HepG2 (cell line): ENCODE results near the gene MIDN. TPM values are rescaled to one million over a fixed set of nuclear protein-coding genes. Genes with fewer than 3 reads are reported as not detected.
A peak's percentile ranks its signal among the peaks of the same experiment; 100 is the strongest.

Experiments used
- ATAC-seq: fragments of 200-7000 bp; cut with Tn5 transposase; 3 replicates; pipeline ENCODE4 v1.9.1; 2020; ENCODE audit warnings: mild to moderate bottlenecking, moderate library complexity
- BruUV-seq: library from RNA; stranded (reverse); fragments of 400-500 nt; replicated peaks from 2 replicates; lab custom pipeline; 2021; lab: Mats Ljungman, UMichigan
- CTCF ChIA-PET: fragments of 300-600 bp; formaldehyde crosslinking; extraction: SDS; loops from one replicate; lab custom pipeline; 2021; ENCODE audit warnings: low total read pairs, inconsistent platforms, low intra/inter-chr PET ratio; lab: Yijun Ruan, JAX
- POLR2A ChIA-PET: fragments of 350-600 bp; sonication (Branson Sonifier 250); formaldehyde crosslinking; loops from one replicate; lab custom pipeline; 2020; ENCODE audit warnings: antibody characterized with exemption, inconsistent platforms; lab: Yijun Ruan, JAX
- DNase-seq: peaks from one replicate; pipeline ENCODE4 v3.0.0-alpha.2; 2015; ENCODE audit warnings: low spot score
- FAIRE-seq: peaks from 3 replicates; lab custom pipeline; 2011; peaks lifted over from hg19 to GRCh38; lab: Jason Lieb, UNC
- H2AFZ ChIP-seq: one replicate; pipeline ENCODE4 v1.6.1; 2011; ENCODE audit warnings: low read length, inconsistent platforms
- H3K27ac ChIP-seq: fragments of 300-600 bp; 3 replicates; pipeline ENCODE4 v1.8.0; 2011; ENCODE audit warnings: mixed run types, mild to moderate bottlenecking, mixed read lengths, low read length, inconsistent platforms; ENCODE audit not compliant: insufficient read depth; ENCODE audit errors: extremely low read length
- H3K27me3 ChIP-seq, 2 experiments: fragments of 200-600 bp in 1 of 2; 2 replicates in 1 of 2; 3 replicates in 1 of 2; pipeline versions ENCODE4 v1.6.0 to v1.8.0; 2011; ENCODE audit warnings: low read length in 2 of 2, mild to moderate bottlenecking in 2 of 2, moderate library complexity in 2 of 2, inconsistent platforms in 1 of 2; ENCODE audit not compliant: insufficient read depth in 2 of 2, control insufficient read depth in 1 of 2
- H3K36me3 ChIP-seq, 2 experiments: fragments of 200-600 bp in 1 of 2; replicated peaks in 1 of 2; 2 replicates in 1 of 2; 3 replicates in 1 of 2; pipeline versions ENCODE4 v1.5.1 to v1.8.0; 2011; ENCODE audit warnings: low read length in 2 of 2, inconsistent platforms in 1 of 2; ENCODE audit not compliant: insufficient read depth in 2 of 2, control insufficient read depth in 1 of 2
- H3K4me1 ChIP-seq: 2 replicates; pipeline ENCODE4 v1.5.1; 2012; ENCODE audit warnings: low read length, inconsistent platforms; ENCODE audit not compliant: insufficient read depth
- H3K4me2 ChIP-seq: 2 replicates; pipeline ENCODE4 v1.6.0; 2011; ENCODE audit warnings: low read depth, low read length, inconsistent platforms
- H3K4me3 ChIP-seq, 3 experiments: fragments of 200-600 bp in 1 of 3; sonication (generic), shearing (Covaris generic) in 1 of 3; replicated peaks in 1 of 3; 2 replicates each; pipeline ENCODE4 v1.5.1; 2011 to 2016; ENCODE audit warnings: low read length in 3 of 3, inconsistent platforms in 2 of 3, low read depth in 2 of 3, mild to moderate bottlenecking in 2 of 3, control low read depth in 1 of 3, mixed read lengths in 1 of 3; ENCODE audit not compliant: insufficient read depth in 1 of 3
- H3K79me2 ChIP-seq: one replicate; pipeline ENCODE4 v1.6.1; 2011; ENCODE audit warnings: low read length, inconsistent platforms; ENCODE audit not compliant: insufficient read depth
- H3K9ac ChIP-seq: 2 replicates; pipeline ENCODE4 v1.6.0; 2011; ENCODE audit warnings: mild to moderate bottlenecking, low read depth, low read length, inconsistent platforms; ENCODE audit not compliant: insufficient read depth
- H3K9me3 ChIP-seq: 2 replicates; pipeline ENCODE4 v1.5.1; 2012; ENCODE audit warnings: mild to moderate bottlenecking, low read length
- H4K20me1 ChIP-seq: 2 replicates; pipeline ENCODE4 v1.6.0; 2011; ENCODE audit warnings: inconsistent platforms, mild to moderate bottlenecking, low read length, moderate library complexity; ENCODE audit not compliant: insufficient read depth
- AGO2 ChIP-seq: fragments of 200-400 bp; formaldehyde crosslinking; optimal IDR thresholded peaks from 2 replicates; pipeline ENCODE3; 2017; ENCODE audit warnings: mild to moderate bottlenecking, low read depth, low read length, moderate library complexity
- BCL6 ChIP-seq: IDR thresholded peaks from 2 replicates; pipeline ENCODE4 v1.6.1; 2016; ENCODE audit warnings: missing genetic modification reagents, missing compliant biosample characterization
- CHCHD3 ChIP-seq: sonication (generic); formaldehyde crosslinking; IDR thresholded peaks from 2 replicates; pipeline ENCODE4 v1.8.0; 2022; ENCODE audit warnings: mild to moderate bottlenecking, missing genetic modification reagents, moderate library complexity
- E2F1 ChIP-seq: sonication (generic); formaldehyde crosslinking; IDR thresholded peaks from 2 replicates; pipeline ENCODE4 v1.5.0; 2020; ENCODE audit warnings: missing genetic modification reagents
- ETV5 ChIP-seq: IDR thresholded peaks from 2 replicates; pipeline ENCODE4 v1.6.1; 2018; ENCODE audit warnings: missing biosample characterization, missing genetic modification reagents, inconsistent platforms, borderline replicate concordance
- FOXM1 ChIP-seq: sonication (generic); formaldehyde crosslinking; IDR thresholded peaks from 2 replicates; pipeline ENCODE4 v1.5.0; 2020; ENCODE audit warnings: missing genetic modification reagents
- GATAD2A ChIP-seq: IDR thresholded peaks from 2 replicates; pipeline ENCODE4 v1.6.1; 2016
- HNF1B ChIP-seq: sonication (generic); formaldehyde crosslinking; IDR thresholded peaks from 2 replicates; pipeline ENCODE4 v1.5.1; 2020; ENCODE audit warnings: mild to moderate bottlenecking, moderate library complexity, missing genetic modification reagents
- HNRNPK ChIP-seq: fragments of 200-400 bp; formaldehyde crosslinking; IDR thresholded peaks from 2 replicates; pipeline ENCODE4 v1.6.1; 2018; ENCODE audit warnings: low read length, low read depth, moderate library complexity, mild to moderate bottlenecking; ENCODE audit not compliant: poor library complexity, severe bottlenecking
- HNRNPL ChIP-seq: fragments of 200-400 bp; formaldehyde crosslinking; IDR thresholded peaks from 2 replicates; pipeline ENCODE4 v1.6.1; 2017; ENCODE audit warnings: mild to moderate bottlenecking, low read depth, low read length
- IKZF4 ChIP-seq: sonication (generic); formaldehyde crosslinking; IDR thresholded peaks from 2 replicates; pipeline ENCODE4 v1.5.1; 2020; ENCODE audit warnings: borderline replicate concordance, mild to moderate bottlenecking, low read depth, missing genetic modification reagents; ENCODE audit errors: not compliant biosample characterization
- MZF1 ChIP-seq: sonication (generic); formaldehyde crosslinking; IDR thresholded peaks from 2 replicates; pipeline ENCODE4 v1.8.1; 2023; ENCODE audit warnings: mild to moderate bottlenecking, missing genetic modification reagents, borderline replicate concordance
- NR2C2 ChIP-seq: sonication (generic); formaldehyde crosslinking; IDR thresholded peaks from 2 replicates; pipeline ENCODE4 v1.4.0; 2020; ENCODE audit warnings: missing genetic modification reagents, mild to moderate bottlenecking, moderate library complexity, borderline replicate concordance
- PHF20 ChIP-seq: sonication (generic); formaldehyde crosslinking; IDR thresholded peaks from 2 replicates; pipeline ENCODE4 v1.5.0; 2020; ENCODE audit warnings: mild to moderate bottlenecking, missing genetic modification reagents
- SALL1 ChIP-seq: sonication (generic); formaldehyde crosslinking; IDR thresholded peaks from 2 replicates; pipeline ENCODE4 v1.8.0; 2022; ENCODE audit warnings: mild to moderate bottlenecking, missing genetic modification reagents
- SIX4 ChIP-seq: sonication (generic); formaldehyde crosslinking; IDR thresholded peaks from 2 replicates; pipeline ENCODE4 v1.4.0; 2020; ENCODE audit warnings: missing genetic modification reagents
- SSRP1 ChIP-seq: IDR thresholded peaks from 2 replicates; pipeline ENCODE4 v1.6.1; 2016; ENCODE audit warnings: control low read depth
- ZNF121 ChIP-seq: sonication (generic); formaldehyde crosslinking; IDR thresholded peaks from 2 replicates; pipeline ENCODE4 v1.5.0; 2020; ENCODE audit warnings: mild to moderate bottlenecking, missing genetic modification reagents
- ZNF282 ChIP-seq: fragments of 450-650 bp; IDR thresholded peaks from 2 replicates; pipeline ENCODE4 v1.6.1; 2018; ENCODE audit not compliant: partially characterized antibody
- ZNF414 ChIP-seq: sonication (generic); formaldehyde crosslinking; IDR thresholded peaks from 2 replicates; pipeline ENCODE4 v1.5.0; 2020; ENCODE audit warnings: missing genetic modification reagents
- ZNF629 ChIP-seq: sonication (generic); formaldehyde crosslinking; conservative IDR thresholded peaks from 2 replicates; pipeline ENCODE4 v1.5.0; 2020; ENCODE audit warnings: missing genetic modification reagents
- WGBS: methylation state at CpG from one replicate; pipeline ENCODE4 v1.1.6; 2017; ENCODE audit warnings: low lambda C conversion rate; 5-methylcytosine and 5-hydroxymethylcytosine counted together
- in situ Hi-C: cut with HindIII; loops from 2 replicates; pipeline ENCODE4 v1.10.0; 2017; ENCODE audit warnings: low pct_unique_long_range_greater_than_20kb; ENCODE audit not compliant: extremely low pct_ligation_motif_present
- intact Hi-C: fragments of 100-400 bp; cut with micrococcal nuclease; formaldehyde crosslinking; loops from one replicate; pipeline ENCODE4 v1.10.0; 2022; ENCODE audit not compliant: unreplicated experiment
- polyA plus RNA-seq, 8 experiments: library from polyadenylated mRNA; depleted of rRNA in 3 of 8; stranded (reverse) in 7 of 8; unstranded in 1 of 8; fragments of >200 nt; fragmentation: Illumina TruSeq in 4 of 8; extraction: Trizol in 4 of 8; gene quantifications; 2 replicates each; pipeline versions ENCODE4 v1.2.1 to v1.2.3, GENCODE V29; 2011 to 2016; ENCODE audit warnings: low read depth in 4 of 8, missing spikeins in 1 of 8, mixed read lengths in 1 of 8; ENCODE audit not compliant: insufficient read depth in 1 of 8
- total RNA-seq, 5 experiments: library from RNA; depleted of rRNA; stranded (reverse); fragments of >200 nt; fragmentation: Illumina TruSeq; extraction: Trizol; gene quantifications; 2 replicates each; pipeline ENCODE4 v1.2.3, GENCODE V29; 2016; ENCODE audit warnings: low read depth in 1 of 5

The MIDN gene
- total and polyA plus RNA-seq, 2 of the 13 experiments (the other 11 are each of a cell fraction or from before 2014, with no cell fraction given) = 8.4 to 18.0 TPM

- Histone ChIP-seq H3K4me3 (peak overlapping the region; percentile 19 to 67 (median 46); a peak in 4 of 6 replicates), H4K20me1 (peaks cover 37% of the 10 kb centered on the region; the same call in 1 of the 2 replicates), H3K79me2 (peaks cover 7% of the 10 kb centered on the region), H3K27me3 (no peaks in the 10 kb centered on the region), H3K27ac (peak overlapping the region; percentile 85), H3K9me3 (no peaks in the 10 kb centered on the region), H3K9ac (peak overlapping the region; percentile 64; the same call in 1 of the 2 replicates), H2AFZ (no peak overlapping the region), H3K36me3 (peaks cover 10 to 27% of the 10 kb centered on the region in 2 experiments; a peak in 4 of 5 replicates), H3K4me2 (peak overlapping the region; percentile 79), H3K4me1 (peaks cover 87% of the 10 kb centered on the region)
- ATAC-seq = peak; percentile 14
- WGBS = 4% methylated on average over 8 of the region's 33 CpGs
- CTCF ChIA-PET = no interaction called here
- POLR2A ChIA-PET = interaction anchor here (0.9 to 13.7 kb wide), 6 partner anchors 4 to 143 kb away, joined by 3 to 668 read pairs (median 234); partner anchors contain the start of genes ATP5F1D, CIRBP, FAM174C and MIDN
- in situ Hi-C loops (no loop called here), intact Hi-C loops (no loop called here)
- DNase-seq = no peak
- FAIRE-seq = no peak
- BruUV-seq = no TSS peak
- peak; percentile 97 for TF ChIP-seq ZNF629 (CRISPR knock-in tag)
- peak; percentile 28; the same call in 1 of the 2 replicates for TF ChIP-seq HNRNPL
- 0 out of 2 replicates have a peak, but pooled peaks have one; percentile 15 for TF ChIP-seq HNF1B (CRISPR knock-in tag)
- TF ChIP-seq ZNF121 (CRISPR knock-in tag) = no peak
- TF ChIP-seq ETV5 = peak; percentile 59
- TF ChIP-seq PHF20 = peak; percentile 37; the same call in 1 of the 2 replicates
- TF ChIP-seq NR2C2 (CRISPR knock-in tag) = peak; percentile 3
- TF ChIP-seq E2F1 = no peak
- TF ChIP-seq CHCHD3 (CRISPR knock-in tag) = 0 out of 2 replicates have a peak, but pooled peaks have one; percentile 19
- TF ChIP-seq BCL6 = peak; percentile 54; the same call in 1 of the 2 replicates
- peak; percentile 76; the same call in 1 of the 2 replicates for TF ChIP-seq ZNF414
- TF ChIP-seq SSRP1 = 0 out of 2 replicates have a peak, but pooled peaks have one; percentile 1
- TF ChIP-seq MZF1 (CRISPR knock-in tag) = no peak
- TF ChIP-seq SALL1 (CRISPR knock-in tag) = no peak
- TF ChIP-seq IKZF4 (CRISPR knock-in tag) = no peak
- TF ChIP-seq AGO2 = peak; percentile 64
- TF ChIP-seq GATAD2A (CRISPR knock-in tag) = no peak
- no peak for TF ChIP-seq FOXM1 (CRISPR knock-in tag)
- no peak for TF ChIP-seq ZNF282
- peak; percentile 60 for TF ChIP-seq HNRNPK
- no peak; the same call in 1 of the 2 replicates for TF ChIP-seq SIX4 (CRISPR knock-in tag)
Observed at GRCh38 chr19:1259876-1260748, 11.7 kb downstream of the MIDN start.
